ENCODE data around the gene RNF225.

RNF225 gene

GRCh38 chr19:58381460-58382212, 13.8 kb upstream of the RNF225 start:
- TF ChIP-seq RARB (CRISPR knock-in tag; IDR thresholded peaks at IDR 0.05) (no peak), ZNF565 (CRISPR knock-in tag; conservative IDR thresholded peaks at IDR 0.05; ENCODE audit: low read depth) (no peak), ESRRG (CRISPR knock-in tag; IDR thresholded peaks at IDR 0.05) (no peak), CREB5 (CRISPR knock-in tag; IDR thresholded peaks at IDR 0.05; ENCODE audit: low read depth) (no peak)
- ATAC-seq, result no peak

GRCh38 chr19:58382997-58383603, 12.4 kb upstream of the RNF225 start:
- ATAC-seq, result no peak
- TF ChIP-seq SNAI2 (CRISPR knock-in tag; IDR thresholded peaks at IDR 0.05) (no peak), ZNF8 (CRISPR knock-in tag; IDR thresholded peaks at IDR 0.05) (no peak), GLIS3 (CRISPR knock-in tag; IDR thresholded peaks at IDR 0.05) (no peak)

- no peak for ATAC-seq
- TF ChIP-seq GLIS3 (CRISPR knock-in tag; IDR thresholded peaks at IDR 0.05) (no peak), TOX (CRISPR knock-in tag; IDR thresholded peaks at IDR 0.05; ENCODE audit: borderline replicate concordance) (no peak), POU6F1 (CRISPR knock-in tag; IDR thresholded peaks at IDR 0.05; ENCODE audit: borderline replicate concordance, low read depth) (no peak), RARB (CRISPR knock-in tag; IDR thresholded peaks at IDR 0.05) (no peak), OSR1 (CRISPR knock-in tag; IDR thresholded peaks at IDR 0.05) (no peak)
Observed at GRCh38 chr19:58385313-58385890, 10.1 kb upstream of the RNF225 start.

GRCh38 chr19:58385891-58386575, 9.4 kb upstream of the RNF225 start:
- ATAC-seq, result peak; percentile 28
- TF ChIP-seq TCF4 (CRISPR knock-in tag; IDR thresholded peaks at IDR 0.05; ENCODE audit: borderline replicate concordance), result no peak
- TF ChIP-seq ZFP3 (CRISPR knock-in tag; IDR thresholded peaks at IDR 0.05), result no peak
- TF ChIP-seq ARNTL (CRISPR knock-in tag; IDR thresholded peaks at IDR 0.05; ENCODE audit: borderline replicate concordance, low read depth), result no peak
- no peak for TF ChIP-seq OSR1 (CRISPR knock-in tag; IDR thresholded peaks at IDR 0.05)
- TF ChIP-seq PATZ1 (CRISPR knock-in tag; IDR thresholded peaks at IDR 0.05; ENCODE audit: borderline replicate concordance), result no peak
- TF ChIP-seq BACH2 (CRISPR knock-in tag; IDR thresholded peaks at IDR 0.05; ENCODE audit: borderline replicate concordance), result no peak

GRCh38 chr19:58386576-58387337, 8.7 kb upstream of the RNF225 start, which contains the start of gene RPS5:
TSS of gene RPS5 (plus strand) at chr19:58387269. CDS start at chr19:58388138, 869 bp downstream.
- TF ChIP-seq ZC3H10 (CRISPR knock-in tag; IDR thresholded peaks at IDR 0.05) (peak; percentile 26; the same call in 1 of the 2 replicates), ZNF565 (CRISPR knock-in tag; conservative IDR thresholded peaks at IDR 0.05; ENCODE audit: low read depth) (no peak), TOX (CRISPR knock-in tag; IDR thresholded peaks at IDR 0.05; ENCODE audit: borderline replicate concordance) (no peak), ZFP3 (CRISPR knock-in tag; IDR thresholded peaks at IDR 0.05) (peak; percentile 52; the same call in 1 of the 2 replicates), ARNTL (CRISPR knock-in tag; IDR thresholded peaks at IDR 0.05; ENCODE audit: borderline replicate concordance, low read depth) (no peak), OSR1 (CRISPR knock-in tag; IDR thresholded peaks at IDR 0.05) (no peak), CREB5 (CRISPR knock-in tag; IDR thresholded peaks at IDR 0.05; ENCODE audit: low read depth) (no peak)

More at GRCh38 chr19:58386576-58387337, 8.7 kb upstream of the RNF225 start, which contains the start of gene RPS5:
- peak; percentile 94 for ATAC-seq
